Parathyroid adenoma (tissue), 2 donors: ENCODE data around the gene NEXN.
A peak's percentile ranks its signal among the peaks of the same experiment; 100 is the strongest.

Experiments used
- H2AFZ ChIP-seq: fragments of 300-600 bp; sonication (generic); one replicate; pipeline ENCODE4 v1.7.0; 2017; ENCODE audit warnings: antibody characterized with exemption, mild to moderate bottlenecking
- H3K27ac ChIP-seq: fragments of 300-600 bp; sonication (generic); one replicate; pipeline ENCODE4 v1.7.0; 2017
- H3K27me3 ChIP-seq: fragments of 300-600 bp; sonication (generic); one replicate; pipeline ENCODE4 v1.7.0; 2017; ENCODE audit warnings: low read length; ENCODE audit not compliant: control insufficient read depth, insufficient read depth
- H3K36me3 ChIP-seq: fragments of 300-600 bp; sonication (generic); one replicate; pipeline ENCODE4 v1.7.0; 2017; ENCODE audit warnings: low read length; ENCODE audit not compliant: control insufficient read depth, insufficient read depth
- H3K4me1 ChIP-seq: fragments of 300-600 bp; sonication (generic); one replicate; pipeline ENCODE4 v1.7.0; 2017; ENCODE audit warnings: control low read depth
- H3K4me2 ChIP-seq: fragments of 300-600 bp; sonication (generic); one replicate; pipeline ENCODE4 v1.7.0; 2017; ENCODE audit warnings: low read length
- H3K4me3 ChIP-seq: fragments of 300-600 bp; sonication (generic); one replicate; pipeline ENCODE4 v1.7.0; 2017; ENCODE audit warnings: low read depth, low read length
- H3K79me2 ChIP-seq: fragments of 300-600 bp; sonication (generic); one replicate; pipeline ENCODE4 v1.7.0; 2017; ENCODE audit warnings: control low read depth
- H3K9ac ChIP-seq: fragments of 300-600 bp; sonication (generic); one replicate; pipeline ENCODE4 v1.7.0; 2017; ENCODE audit warnings: mild to moderate bottlenecking
- H3K9me3 ChIP-seq: fragments of 300-600 bp; sonication (generic); one replicate; pipeline ENCODE4 v1.7.0; 2017; ENCODE audit warnings: low read length; ENCODE audit not compliant: control insufficient read depth
- CTCF ChIP-seq: fragments of 300-600 bp; sonication (generic); IDR thresholded peaks from one replicate; pipeline ENCODE4 v1.7.0; 2017; ENCODE audit warnings: antibody characterized with exemption, mild to moderate bottlenecking
- donor health status: primary hyperparathyroidism.

Gene NEXN

GRCh38 chr1:77975386-77975785 lies 87.0 kb downstream of the NEXN start:
- Histone ChIP-seq H3K27me3 (no peaks in the 10 kb centered on the region), H3K9me3 (no peaks in the 10 kb centered on the region), H2AFZ (no peak overlapping the region), H3K27ac (no peak overlapping the region), H3K36me3 (no peaks in the 10 kb centered on the region), H3K4me1 (peaks cover 4% of the 10 kb centered on the region), H3K79me2 (peaks cover 33% of the 10 kb centered on the region), H3K9ac (no peak overlapping the region), H3K4me2 (peak overlapping the region; percentile 46), H3K4me3 (peak overlapping the region; percentile 15)
- no peak for TF ChIP-seq CTCF

GRCh38 chr1:77975907-77976306 lies 87.5 kb downstream of the NEXN start:
- H3K79me2 ChIP-seq, result peaks cover 29% of the 10 kb centered on the region

DNA sequence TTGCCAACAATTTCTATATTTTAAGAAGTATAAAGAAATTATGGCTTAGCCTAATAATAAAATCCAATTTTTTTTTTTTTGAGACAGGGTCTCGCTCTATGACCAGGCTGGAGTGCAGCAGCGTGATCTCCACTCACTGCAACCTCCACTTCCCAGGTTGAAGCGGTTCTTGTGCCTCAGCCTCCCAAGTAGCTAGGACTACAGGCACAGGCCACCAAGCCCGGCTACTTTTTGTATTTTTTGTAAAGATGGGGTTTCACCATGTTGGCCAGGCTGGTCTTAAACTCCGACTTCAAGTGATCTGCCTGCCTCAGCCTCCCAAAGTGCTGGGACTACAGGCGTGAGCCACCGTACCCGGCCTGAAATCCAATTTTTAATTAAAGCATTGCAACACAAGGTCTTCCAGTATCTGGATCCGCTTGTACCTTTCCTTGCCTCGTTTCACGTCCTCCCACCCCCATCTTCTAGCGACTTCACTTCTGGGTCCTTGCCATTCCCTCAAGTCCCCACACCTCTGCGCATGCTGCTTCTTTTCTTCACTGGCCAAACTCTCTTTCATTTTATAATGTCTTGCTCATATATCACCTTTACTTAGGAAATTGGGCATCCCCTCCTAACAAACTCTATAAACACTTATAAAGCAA lies 88.1 kb downstream of the NEXN start:
- H3K9ac ChIP-seq, result no peak overlapping the region
- no peak overlapping the region for H2AFZ ChIP-seq
- no peak for TF ChIP-seq CTCF
- H3K9me3 ChIP-seq, result no peaks in the 10 kb centered on the region
- no peak overlapping the region for H3K27ac ChIP-seq
- H3K4me1 ChIP-seq, result peaks cover 4% of the 10 kb centered on the region
- H3K79me2 ChIP-seq, result peaks cover 25% of the 10 kb centered on the region
- peak overlapping the region; percentile 15 for H3K4me3 ChIP-seq
- peak overlapping the region; percentile 46 for H3K4me2 ChIP-seq
- H3K27me3 ChIP-seq, result no peaks in the 10 kb centered on the region
- no peaks in the 10 kb centered on the region for H3K36me3 ChIP-seq

More at GRCh38 chr1:77975907-77976306, 87.5 kb downstream of the NEXN start:
- H2AFZ ChIP-seq, result no peak overlapping the region
- no peak overlapping the region for H3K9ac ChIP-seq
- no peaks in the 10 kb centered on the region for H3K36me3 ChIP-seq
- H3K4me3 ChIP-seq, result peak overlapping the region; percentile 15
- H3K27ac ChIP-seq, result no peak overlapping the region
- peaks cover 4% of the 10 kb centered on the region for H3K4me1 ChIP-seq
- peak overlapping the region; percentile 46 for H3K4me2 ChIP-seq
- H3K27me3 ChIP-seq, result no peaks in the 10 kb centered on the region
- no peaks in the 10 kb centered on the region for H3K9me3 ChIP-seq
- no peak for TF ChIP-seq CTCF

DNA sequence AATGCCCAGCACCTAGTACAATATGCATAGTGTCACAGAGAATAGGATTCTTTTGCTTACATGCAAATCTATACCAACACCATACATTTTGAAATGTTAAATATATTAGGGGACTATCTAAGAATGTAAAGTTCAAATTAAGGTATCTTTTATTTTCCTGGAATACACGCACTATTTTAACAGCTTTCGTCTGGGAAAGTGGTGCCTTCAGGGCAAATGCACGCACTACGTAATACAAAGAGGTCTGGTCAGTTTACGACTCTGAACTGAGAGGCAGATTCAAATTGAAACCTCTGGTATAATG lies 89.5 kb downstream of the NEXN start:
- Histone ChIP-seq H3K9me3 (no peaks in the 10 kb centered on the region), H3K4me3 (peak overlapping the region; percentile 94), H3K4me1 (peaks cover 4% of the 10 kb centered on the region), H3K79me2 (peaks cover 20% of the 10 kb centered on the region), H3K9ac (no peak overlapping the region), H3K4me2 (peak overlapping the region; percentile 84), H2AFZ (peak overlapping the region; percentile 90), H3K27ac (peak overlapping the region; percentile 91), H3K36me3 (no peaks in the 10 kb centered on the region), H3K27me3 (no peaks in the 10 kb centered on the region)
- TF ChIP-seq CTCF, result no peak
